ENCODE measurements around the gene UNC93B1.
A peak's percentile ranks its signal among the peaks of the same experiment; 100 is the strongest.

Gene UNC93B1

DNA sequence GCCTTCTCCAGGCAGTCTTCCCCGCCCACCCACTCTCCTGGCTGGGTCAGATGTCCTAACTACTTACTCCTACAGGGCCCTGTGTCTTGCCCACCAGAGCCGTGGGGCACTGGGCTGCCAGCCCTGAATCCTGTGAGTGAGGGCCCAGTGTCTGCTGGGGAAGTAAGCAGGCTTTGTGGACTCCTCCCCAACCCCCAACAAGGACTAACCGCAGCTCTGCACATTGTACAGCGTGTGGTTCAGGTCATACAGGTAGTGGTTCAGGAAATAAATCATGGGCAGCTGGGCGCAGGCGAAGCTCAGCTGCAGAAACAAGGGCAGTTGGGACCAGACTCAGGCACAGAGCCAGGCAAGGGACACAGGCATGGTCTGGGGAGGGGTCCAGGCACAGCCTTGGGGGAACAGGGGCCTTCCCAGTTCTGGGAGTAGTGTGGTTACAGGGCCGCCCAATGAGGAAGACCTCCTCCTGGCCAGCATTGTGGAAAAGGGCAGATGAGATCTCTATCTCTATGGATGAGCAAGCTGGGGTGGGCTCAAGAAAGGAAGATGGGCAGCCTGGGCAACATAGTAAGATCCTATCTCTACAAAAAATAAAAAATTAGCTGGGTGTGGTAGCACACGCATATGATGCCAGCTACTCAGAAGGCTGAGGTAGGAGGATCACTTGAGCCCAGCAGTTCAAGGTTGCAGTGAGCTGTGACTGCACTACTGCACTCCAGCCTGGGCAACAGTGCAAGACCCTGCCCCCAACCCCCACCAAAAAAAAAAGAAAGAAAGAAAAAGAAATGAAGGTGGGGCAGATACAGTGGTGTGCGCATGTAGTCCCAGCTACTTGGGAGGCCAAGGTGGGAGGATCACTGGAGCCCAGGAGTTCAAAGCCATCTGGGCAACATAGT is 5.5 kb downstream of the UNC93B1 start:
- H3K9ac ChIP-seq (ENCODE audit: low read length) = no peak overlapping the region
- peaks cover 4 to 8% of the 10 kb centered on the region in 2 experiments for H3K4me1 ChIP-seq (ENCODE audit: control insufficient read depth in 1 of 2, insufficient read depth in 2 of 2, low read length in 2 of 2)
- no peak overlapping the region for H3K27ac ChIP-seq (ENCODE audit: low read depth, low read length)
- no peak overlapping the region for H2BK120ac ChIP-seq (ENCODE audit: insufficient read depth, low read length, poor library complexity)
- H3K9me3 ChIP-seq (ENCODE audit: insufficient read depth, low read depth, low read length) = peaks cover 3% of the 10 kb centered on the region
- no peak overlapping the region for H4K91ac ChIP-seq (ENCODE audit: low read depth, low read length)
- H3K4me2 ChIP-seq (ENCODE audit: low read length) = no peak overlapping the region
- no peak overlapping the region for H3K18ac ChIP-seq (ENCODE audit: low read length)
- H2AK5ac ChIP-seq (ENCODE audit: low read length) = no peak overlapping the region
- H3K27me3 ChIP-seq (ENCODE audit: insufficient read depth, low read length) = no peaks in the 10 kb centered on the region
- H3K79me1 ChIP-seq (ENCODE audit: low read length) = no peaks in the 10 kb centered on the region
- no peak overlapping the region for H2BK5ac ChIP-seq (ENCODE audit: low read depth, low read length, poor library complexity)
- H3K4me3 ChIP-seq (ENCODE audit: low read depth, low read length) = no peak overlapping the region
- H4K8ac ChIP-seq (ENCODE audit: low read depth, low read length) = no peak overlapping the region
- no peak overlapping the region for H3K4ac ChIP-seq (ENCODE audit: low read depth, low read length)
- H3K79me2 ChIP-seq (ENCODE audit: control insufficient read depth, insufficient read depth, low read length, poor library complexity) = no peaks in the 10 kb centered on the region
- H3K36me3 ChIP-seq (ENCODE audit: control insufficient read depth in 1 of 2, insufficient read depth in 2 of 2, low read length in 2 of 2) = no peaks in the 10 kb centered on the region
- no peak overlapping the region for H2BK12ac ChIP-seq (ENCODE audit: low read length)
- H3K23ac ChIP-seq (ENCODE audit: low read length) = no peak overlapping the region
- no peak overlapping the region for H4K12ac ChIP-seq (ENCODE audit: low read depth, low read length)
- H2AFZ ChIP-seq (ENCODE audit: insufficient read depth, low read length, poor library complexity) = no peak overlapping the region
- no CpG with 5 or more reads among the region's 9 CpGs for WGBS (ENCODE audit: extremely low coverage, insufficient coverage, insufficient read length)
- no peak overlapping the region for H3K14ac ChIP-seq (ENCODE audit: low read length)
- DNase-seq = no peak

- H3K14ac ChIP-seq (ENCODE audit: low read length) = no peak overlapping the region
- no peak overlapping the region for H3K23ac ChIP-seq (ENCODE audit: low read length)
- H3K79me2 ChIP-seq (ENCODE audit: control insufficient read depth, insufficient read depth, low read length, poor library complexity) = no peaks in the 10 kb centered on the region
- no peak overlapping the region for H3K4ac ChIP-seq (ENCODE audit: low read depth, low read length)
- no peak overlapping the region for H2AFZ ChIP-seq (ENCODE audit: insufficient read depth, low read length, poor library complexity)
- no peak overlapping the region for H3K4me3 ChIP-seq (ENCODE audit: low read depth, low read length)
- H3K18ac ChIP-seq (ENCODE audit: low read length) = no peak overlapping the region
- no peak overlapping the region for H2BK12ac ChIP-seq (ENCODE audit: low read length)
- peaks cover 2 to 4% of the 10 kb centered on the region in 2 experiments for H3K4me1 ChIP-seq (ENCODE audit: control insufficient read depth in 1 of 2, insufficient read depth in 2 of 2, low read length in 2 of 2)
- no peak overlapping the region for H3K4me2 ChIP-seq (ENCODE audit: low read length)
- H3K36me3 ChIP-seq (ENCODE audit: control insufficient read depth in 1 of 2, insufficient read depth in 2 of 2, low read length in 2 of 2) = no peaks in the 10 kb centered on the region
- DNase-seq = no peak
- H4K8ac ChIP-seq (ENCODE audit: low read depth, low read length) = no peak overlapping the region
- H3K9ac ChIP-seq (ENCODE audit: low read length) = no peak overlapping the region
- H3K9me3 ChIP-seq (ENCODE audit: insufficient read depth, low read depth, low read length) = peaks cover 3% of the 10 kb centered on the region
- H2AK5ac ChIP-seq (ENCODE audit: low read length) = no peak overlapping the region
- H3K27me3 ChIP-seq (ENCODE audit: insufficient read depth, low read length) = no peaks in the 10 kb centered on the region
- no peak overlapping the region for H2BK120ac ChIP-seq (ENCODE audit: insufficient read depth, low read length, poor library complexity)
- no CpG with 5 or more reads among the region's 29 CpGs for WGBS (ENCODE audit: extremely low coverage, insufficient coverage, insufficient read length)
- H3K27ac ChIP-seq (ENCODE audit: low read depth, low read length) = no peak overlapping the region
- H4K91ac ChIP-seq (ENCODE audit: low read depth, low read length) = no peak overlapping the region
- no peaks in the 10 kb centered on the region for H3K79me1 ChIP-seq (ENCODE audit: low read length)
- H2BK5ac ChIP-seq (ENCODE audit: low read depth, low read length, poor library complexity) = no peak overlapping the region
- H4K12ac ChIP-seq (ENCODE audit: low read depth, low read length) = no peak overlapping the region
Measured at GRCh38 chr11:67997475-67997921, 6.4 kb downstream of the UNC93B1 start.

DNA sequence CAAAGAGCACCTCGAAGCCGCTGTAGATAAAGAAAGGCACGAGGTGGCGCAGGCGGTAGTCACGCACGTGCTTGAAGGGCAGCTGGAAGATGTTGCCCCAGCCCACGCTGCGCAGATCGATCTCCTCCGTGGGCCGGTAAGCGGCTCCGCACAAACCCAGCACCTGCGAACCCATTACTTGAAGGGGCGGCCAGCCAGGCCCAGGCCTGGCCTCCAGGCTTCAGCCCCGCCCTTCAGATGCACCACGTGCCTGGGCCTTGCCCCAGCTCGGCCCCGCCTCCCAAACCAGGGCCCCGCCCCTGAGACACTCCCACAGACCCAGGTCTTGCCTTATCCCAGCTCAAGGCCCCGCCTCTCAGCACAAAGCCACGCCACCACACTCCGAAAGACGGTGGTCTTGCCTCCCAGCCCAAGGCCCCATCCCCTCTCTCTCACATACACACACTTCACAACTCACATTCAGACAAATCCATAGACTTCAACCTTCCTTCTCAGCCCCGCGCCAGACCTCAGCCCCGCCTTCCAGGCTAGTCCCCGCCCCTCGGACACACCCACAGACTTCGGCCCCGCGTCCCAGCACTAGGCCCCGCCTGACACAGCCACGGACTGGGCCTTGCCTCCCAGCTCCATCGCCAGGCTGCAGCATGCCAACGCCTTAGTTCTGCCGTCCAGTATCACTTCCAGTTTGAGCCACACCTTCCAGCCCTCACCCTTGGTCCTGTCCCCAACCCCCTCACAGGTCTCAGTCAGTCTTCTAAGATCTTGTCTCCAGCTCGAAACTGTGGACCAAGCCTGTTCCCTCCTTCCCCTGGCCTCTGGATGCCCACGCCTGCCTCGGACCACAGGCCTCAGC is 7.0 kb downstream of the UNC93B1 start:
- Histone ChIP-seq H4K12ac (ENCODE audit: low read depth, low read length) (no peak overlapping the region), H3K27me3 (ENCODE audit: insufficient read depth, low read length) (no peaks in the 10 kb centered on the region), H3K4me2 (ENCODE audit: low read length) (peak overlapping the region; percentile 44), H3K14ac (ENCODE audit: low read length) (no peak overlapping the region), H2AFZ (ENCODE audit: insufficient read depth, low read length, poor library complexity) (no peak overlapping the region), H3K4me1 (ENCODE audit: control insufficient read depth in 1 of 2, insufficient read depth in 2 of 2, low read length in 2 of 2) (peaks cover 2 to 4% of the 10 kb centered on the region in 2 experiments), H3K23ac (ENCODE audit: low read length) (no peak overlapping the region), H3K9ac (ENCODE audit: low read length) (no peak overlapping the region), H4K8ac (ENCODE audit: low read depth, low read length) (no peak overlapping the region), H3K18ac (ENCODE audit: low read length) (no peak overlapping the region), H2BK5ac (ENCODE audit: low read depth, low read length, poor library complexity) (no peak overlapping the region), H3K79me1 (ENCODE audit: low read length) (no peaks in the 10 kb centered on the region), H3K36me3 (ENCODE audit: control insufficient read depth in 1 of 2, insufficient read depth in 2 of 2, low read length in 2 of 2) (no peaks in the 10 kb centered on the region), H3K9me3 (ENCODE audit: insufficient read depth, low read depth, low read length) (peaks cover 3% of the 10 kb centered on the region), H3K27ac (ENCODE audit: low read depth, low read length) (no peak overlapping the region), H3K4me3 (ENCODE audit: low read depth, low read length) (no peak overlapping the region), H3K79me2 (ENCODE audit: control insufficient read depth, insufficient read depth, low read length, poor library complexity) (no peaks in the 10 kb centered on the region), H2BK120ac (ENCODE audit: insufficient read depth, low read length, poor library complexity) (no peak overlapping the region), H2AK5ac (ENCODE audit: low read length) (no peak overlapping the region), H2BK12ac (ENCODE audit: low read length) (no peak overlapping the region), H4K91ac (ENCODE audit: low read depth, low read length) (no peak overlapping the region), H3K4ac (ENCODE audit: low read depth, low read length) (no peak overlapping the region)
- DNase-seq = peak; percentile 65 to 83
- no CpG with 5 or more reads among the region's 41 CpGs for WGBS (ENCODE audit: extremely low coverage, insufficient coverage, insufficient read length)

GRCh38 chr11:67996051-67996450 is 7.8 kb downstream of the UNC93B1 start:
- Histone ChIP-seq H4K91ac (ENCODE audit: low read depth, low read length) (no peak overlapping the region), H3K18ac (ENCODE audit: low read length) (no peak overlapping the region), H3K9ac (ENCODE audit: low read length) (no peak overlapping the region), H3K14ac (ENCODE audit: low read length) (no peak overlapping the region), H3K36me3 (ENCODE audit: control insufficient read depth in 1 of 2, insufficient read depth in 2 of 2, low read length in 2 of 2) (no peaks in the 10 kb centered on the region), H4K12ac (ENCODE audit: low read depth, low read length) (no peak overlapping the region), H3K4me3 (ENCODE audit: low read depth, low read length) (no peak overlapping the region), H2BK5ac (ENCODE audit: low read depth, low read length, poor library complexity) (no peak overlapping the region), H2AFZ (ENCODE audit: insufficient read depth, low read length, poor library complexity) (no peak overlapping the region), H3K4me2 (ENCODE audit: low read length) (no peak overlapping the region), H2BK120ac (ENCODE audit: insufficient read depth, low read length, poor library complexity) (no peak overlapping the region), H3K79me1 (ENCODE audit: low read length) (no peaks in the 10 kb centered on the region), H3K27me3 (ENCODE audit: insufficient read depth, low read length) (peaks cover 3% of the 10 kb centered on the region), H3K4ac (ENCODE audit: low read depth, low read length) (no peak overlapping the region), H3K27ac (ENCODE audit: low read depth, low read length) (no peak overlapping the region), H3K79me2 (ENCODE audit: control insufficient read depth, insufficient read depth, low read length, poor library complexity) (no peaks in the 10 kb centered on the region), H4K8ac (ENCODE audit: low read depth, low read length) (no peak overlapping the region), H3K4me1 (ENCODE audit: control insufficient read depth in 1 of 2, insufficient read depth in 2 of 2, low read length in 2 of 2) (peaks cover 2 to 4% of the 10 kb centered on the region in 2 experiments), H3K9me3 (ENCODE audit: insufficient read depth, low read depth, low read length) (peaks cover 3% of the 10 kb centered on the region), H2AK5ac (ENCODE audit: low read length) (no peak overlapping the region), H3K23ac (ENCODE audit: low read length) (no peak overlapping the region), H2BK12ac (ENCODE audit: low read length) (no peak overlapping the region)
- WGBS (ENCODE audit: extremely low coverage, insufficient coverage, insufficient read length) = no CpG with 5 or more reads among the region's 13 CpGs
- no peak for DNase-seq

All from trophoblast cell (in vitro differentiated cells and primary cell).